ENCODE data around the gene SLCO2B1.

The SLCO2B1 gene

GRCh38 chr11:75191330-75191717 is 40.4 kb downstream of the SLCO2B1 start:
- DNase-seq (ENCODE audit: extremely low read depth, insufficient read length): no peak
- Histone ChIP-seq H3K4me3 (replicated peaks; ENCODE audit: low read depth, low read length) (no peak overlapping the region), H3K27me3 (replicated peaks; ENCODE audit: control insufficient read depth, insufficient read depth, low read length) (no peaks in the 10 kb centered on the region; the same call in none of the 2 replicates), H3K36me3 (ENCODE audit: control insufficient read depth, insufficient read depth, low read length) (no peaks in the 10 kb centered on the region)
- no peak for TF ChIP-seq CTCF (IDR thresholded peaks at IDR 0.05; ENCODE audit: insufficient read depth, low read length, poor library complexity, severe bottlenecking)

GRCh38 chr11:75193271-75193670 is 42.4 kb downstream of the SLCO2B1 start:
- H3K27me3 ChIP-seq (replicated peaks; ENCODE audit: control insufficient read depth, insufficient read depth, low read length): no peaks in the 10 kb centered on the region; the same call in 1 of the 2 replicates
- DNase-seq (ENCODE audit: extremely low read depth, insufficient read length): no peak
- H3K36me3 ChIP-seq (ENCODE audit: control insufficient read depth, insufficient read depth, low read length): no peaks in the 10 kb centered on the region
- no peak overlapping the region for H3K4me3 ChIP-seq (replicated peaks; ENCODE audit: low read depth, low read length)
- TF ChIP-seq CTCF (IDR thresholded peaks at IDR 0.05; ENCODE audit: insufficient read depth, low read length, poor library complexity, severe bottlenecking): no peak

DNA sequence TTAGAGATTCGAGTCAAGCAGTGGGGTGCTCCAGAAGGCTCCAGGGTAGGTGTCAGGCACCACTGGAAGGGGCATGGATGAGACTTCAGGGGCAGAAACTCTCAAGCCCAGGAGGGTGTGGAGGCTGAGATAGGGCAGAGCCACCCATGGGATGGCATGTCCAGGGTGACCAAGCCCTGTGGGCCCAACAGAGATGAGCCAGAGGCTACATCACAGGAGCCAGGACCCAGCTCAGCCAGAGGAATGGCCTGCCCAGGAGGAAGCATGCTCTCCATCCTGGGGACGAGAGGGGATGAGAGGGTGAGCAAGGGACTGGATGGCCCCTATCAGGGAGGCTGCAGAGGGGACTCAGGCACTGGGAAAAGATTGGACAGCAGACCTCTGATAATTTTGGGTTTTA is 42.8 kb downstream of the SLCO2B1 start:
- H3K36me3 ChIP-seq (ENCODE audit: control insufficient read depth, insufficient read depth, low read length): no peaks in the 10 kb centered on the region
- TF ChIP-seq CTCF (IDR thresholded peaks at IDR 0.05; ENCODE audit: insufficient read depth, low read length, poor library complexity, severe bottlenecking): no peak
- H3K27me3 ChIP-seq (replicated peaks; ENCODE audit: control insufficient read depth, insufficient read depth, low read length): no peaks in the 10 kb centered on the region; the same call in 1 of the 2 replicates

DNA sequence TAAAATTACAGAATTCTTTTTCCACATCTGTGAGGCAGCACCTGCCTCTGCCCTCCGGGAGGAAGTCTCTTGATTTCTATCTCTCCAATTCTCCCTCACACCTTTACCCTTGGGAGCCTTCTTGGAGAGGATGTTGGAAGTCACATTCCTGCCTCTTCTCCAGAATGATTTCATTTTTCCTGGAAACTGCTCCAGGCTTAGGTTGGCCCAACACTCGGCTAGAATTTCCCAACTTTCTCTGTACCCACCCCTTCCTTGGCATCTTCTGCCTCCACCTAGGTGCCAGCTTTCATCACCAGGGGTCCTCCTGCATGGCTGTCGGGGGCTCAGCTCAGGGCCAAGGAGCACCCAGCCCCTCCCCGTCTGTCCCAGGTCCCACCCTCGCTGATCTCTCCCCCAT is 43.2 kb downstream of the SLCO2B1 start:
- no peak overlapping the region for H3K4me3 ChIP-seq (replicated peaks; ENCODE audit: low read depth, low read length)
- H3K36me3 ChIP-seq (ENCODE audit: control insufficient read depth, insufficient read depth, low read length): no peaks in the 10 kb centered on the region
- no peak for DNase-seq (ENCODE audit: extremely low read depth, insufficient read length)
- TF ChIP-seq CTCF (IDR thresholded peaks at IDR 0.05; ENCODE audit: insufficient read depth, low read length, poor library complexity, severe bottlenecking): no peak
- peaks cover 3% of the 10 kb centered on the region; the same call in 1 of the 2 replicates for H3K27me3 ChIP-seq (replicated peaks; ENCODE audit: control insufficient read depth, insufficient read depth, low read length)

More for the DNA sequence above, 42.8 kb downstream of the SLCO2B1 start:
- DNase-seq (ENCODE audit: extremely low read depth, insufficient read length): no peak
- no peak overlapping the region for H3K4me3 ChIP-seq (replicated peaks; ENCODE audit: low read depth, low read length)

DNA sequence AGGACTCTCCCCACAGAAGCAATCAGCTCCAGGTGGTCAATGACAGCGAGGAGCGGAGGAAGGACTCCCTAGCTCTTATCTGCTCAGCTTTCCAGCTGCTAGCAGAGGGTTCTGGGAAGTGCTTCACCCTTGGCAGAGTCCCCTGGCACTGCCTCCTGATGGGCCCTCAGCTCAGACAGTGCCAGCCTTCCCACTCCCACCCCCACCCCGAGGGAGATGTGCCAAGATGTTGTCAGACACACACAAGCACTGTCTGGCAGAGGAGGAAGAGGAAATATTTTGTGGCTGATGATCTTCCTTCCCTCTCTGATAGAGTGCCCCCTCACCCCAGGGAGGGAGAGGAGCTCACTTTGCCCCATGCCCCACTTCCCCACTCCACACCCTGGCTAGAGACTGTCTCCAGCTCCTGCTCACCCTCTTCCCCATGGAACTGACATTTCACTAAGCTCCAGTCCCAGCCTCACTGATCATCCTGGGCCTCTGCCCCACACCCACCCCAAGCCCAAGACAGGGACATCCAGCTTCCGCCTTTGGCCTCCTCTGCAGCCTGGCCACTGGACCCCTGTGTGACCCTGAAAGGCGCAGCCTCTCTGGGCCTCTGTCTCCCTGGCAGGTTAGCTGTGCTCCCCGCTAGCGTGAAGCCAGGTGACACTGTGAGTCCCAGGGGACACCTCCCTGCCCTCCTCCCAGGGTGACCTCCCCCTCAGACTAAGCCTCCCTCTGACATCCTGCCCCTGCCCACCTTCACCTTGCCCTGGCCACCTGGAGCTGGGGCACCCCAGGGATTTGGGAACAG is 44.5 kb downstream of the SLCO2B1 start:
- Histone ChIP-seq H3K27me3 (replicated peaks; ENCODE audit: control insufficient read depth, insufficient read depth, low read length) (peaks cover 3% of the 10 kb centered on the region; the same call in 1 of the 2 replicates), H3K36me3 (ENCODE audit: control insufficient read depth, insufficient read depth, low read length) (no peaks in the 10 kb centered on the region), H3K4me3 (replicated peaks; ENCODE audit: low read depth, low read length) (no peak overlapping the region)
- no peak for DNase-seq (ENCODE audit: extremely low read depth, insufficient read length)
- TF ChIP-seq CTCF (IDR thresholded peaks at IDR 0.05; ENCODE audit: insufficient read depth, low read length, poor library complexity, severe bottlenecking): no peak

Measured in GM06990 (cell line).